Head of caudate nucleus (tissue), 42 donors: ENCODE results near the gene PITX1.

ENCODE experiments used
- DNase-seq, 42 donors: peaks; one replicate each; pipeline versions ENCODE4 v3.0.0 to v3.0.0-alpha.2; 2020 to 2021; ENCODE audit warnings: mixed read lengths in 7 of 42
- intact Hi-C: fragments of 100-400 bp; cut with DNase I; formaldehyde crosslinking; loops from one replicate; pipeline ENCODE4 v1.15.0; 2022

Gene PITX1

GRCh38 chr5:135048286-135048685 is 14.3 kb upstream of the PITX1 start:
- no peak for DNase-seq
- intact Hi-C loops = no loop called here

GRCh38 chr5:135047347-135047695 is 13.3 kb upstream of the PITX1 start:
- intact Hi-C loops = no loop called here
- no peak for DNase-seq

GRCh38 chr5:135046661-135047346 is 12.8 kb upstream of the PITX1 start:
- no peak for DNase-seq
- intact Hi-C loops = no loop called here

DNA sequence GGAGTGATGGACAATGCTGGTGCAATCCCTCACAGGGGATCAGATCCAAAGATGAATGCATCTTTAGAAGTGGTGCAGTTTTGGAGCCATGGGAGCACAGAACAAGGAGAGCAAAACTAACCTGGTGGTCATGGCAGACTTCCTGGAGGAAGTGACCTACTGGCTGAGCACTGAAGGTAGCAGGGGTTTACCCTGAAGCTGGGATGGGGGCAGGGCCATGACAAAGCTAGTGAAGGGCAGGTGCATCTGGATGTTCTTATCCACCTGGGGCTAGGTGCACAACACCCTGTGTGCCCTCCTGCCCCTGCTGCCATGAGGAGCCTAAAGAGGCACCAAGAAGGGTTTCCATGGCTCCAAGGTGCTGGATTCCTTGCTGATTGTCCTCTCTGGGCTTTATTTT is 11.5 kb upstream of the PITX1 start:
- no peak for DNase-seq
- intact Hi-C loops = no loop called here

DNA sequence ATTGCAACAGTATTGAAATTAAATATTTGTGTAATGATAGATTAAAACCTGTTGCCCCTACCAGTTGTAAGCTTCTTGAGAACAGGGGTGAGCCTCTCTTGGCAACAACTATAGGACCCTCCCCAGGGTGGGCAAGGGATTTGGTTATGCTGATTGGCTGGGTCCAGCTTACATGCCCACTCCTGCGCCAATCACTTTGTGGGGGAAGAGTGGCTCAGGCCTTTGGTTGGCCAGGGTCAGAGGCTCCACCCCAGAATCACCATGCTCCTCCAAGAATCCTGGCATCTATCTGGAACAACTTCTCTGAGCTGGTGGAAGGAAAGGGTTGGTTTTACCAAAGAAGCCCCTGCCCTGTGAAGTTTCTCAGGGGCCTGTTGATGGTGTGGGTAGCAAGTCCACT is 8.6 kb upstream of the PITX1 start:
- intact Hi-C loops = no loop called here
- DNase-seq = no peak

DNA sequence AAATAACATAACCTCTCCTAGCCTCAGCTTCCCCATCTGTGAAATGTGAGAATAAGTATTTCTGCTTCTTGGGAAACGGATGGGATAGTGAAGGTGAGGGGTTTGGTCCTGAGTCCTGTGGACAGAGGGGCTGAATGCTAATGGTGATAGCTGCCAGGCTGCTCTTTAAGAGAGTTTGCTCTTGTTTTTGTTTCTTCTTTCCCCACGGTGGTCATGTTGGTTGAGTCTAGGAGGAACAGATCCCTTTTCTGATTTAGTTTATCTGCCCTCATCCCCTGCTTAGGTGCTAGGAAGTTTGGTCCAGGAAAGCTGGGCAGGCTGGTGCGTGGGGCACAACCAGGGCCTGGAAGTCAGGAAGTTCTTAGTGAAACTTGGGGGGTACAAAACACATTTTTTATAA is 7.7 kb upstream of the PITX1 start:
- intact Hi-C loops = no loop called here

GRCh38 chr5:135041145-135041587 is 7.1 kb upstream of the PITX1 start:
- DNase-seq = no peak
- intact Hi-C loops = no loop called here

More for the DNA sequence above, 7.7 kb upstream of the PITX1 start:
- DNase-seq = no peak

DNA sequence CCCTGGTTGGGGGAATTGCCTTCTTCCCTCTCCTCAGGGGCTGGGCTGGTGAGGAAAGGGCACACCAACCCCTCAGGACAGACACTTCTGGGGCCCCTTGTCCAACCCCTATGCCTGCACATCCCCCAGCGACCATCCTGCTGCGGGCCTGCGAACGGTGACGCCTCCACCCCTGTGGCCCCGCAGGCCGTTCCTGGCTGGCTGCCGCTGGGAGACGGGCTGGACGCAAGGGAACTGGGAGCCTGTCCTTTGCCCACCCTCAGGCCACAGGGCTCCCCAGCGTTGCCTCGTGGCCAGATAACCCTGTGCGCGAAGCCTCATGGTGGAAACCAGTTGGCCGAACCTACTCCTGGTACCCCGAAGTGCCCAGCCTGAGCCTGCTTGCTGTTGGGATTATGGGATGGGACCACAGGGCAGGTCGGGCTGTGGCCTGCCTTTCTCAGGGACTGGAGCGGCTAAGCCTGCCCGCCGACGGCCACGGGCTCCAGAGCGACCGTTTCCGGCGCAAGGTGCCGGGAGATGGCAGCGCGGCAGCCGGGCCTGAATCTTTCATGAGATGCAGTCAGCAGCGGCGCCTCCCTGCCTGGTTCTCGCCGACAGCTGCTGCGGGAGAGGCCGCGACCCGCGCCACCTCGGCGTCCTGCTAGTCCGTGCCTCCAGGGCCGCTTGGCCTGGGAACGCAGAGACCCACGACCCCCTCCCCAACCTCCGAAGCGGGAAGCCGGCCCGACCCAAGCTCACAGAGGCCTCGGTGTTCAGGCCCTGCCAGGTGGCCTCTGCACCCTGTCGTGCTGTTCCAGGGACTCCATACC is 6.5 kb upstream of the PITX1 start:
- DNase-seq = peak in 3 of 42 donors; percentile 13 to 29 (median 15)
- intact Hi-C loops = no loop called here

DNA sequence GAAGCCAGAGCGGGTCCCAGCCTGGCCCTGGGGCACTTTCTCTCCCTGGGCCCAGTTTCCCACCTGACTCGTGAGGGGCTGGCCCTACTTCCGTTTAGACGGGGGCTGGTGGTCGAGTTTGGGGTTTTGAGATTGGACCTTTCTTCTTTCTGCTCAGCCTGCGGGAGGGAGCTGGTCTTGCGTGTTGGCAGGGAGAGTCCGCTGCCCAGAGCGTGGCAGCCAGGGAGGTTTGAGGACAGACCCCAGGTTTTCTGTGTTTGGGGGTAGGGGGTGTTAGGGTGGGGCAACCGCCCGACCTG is 6.0 kb upstream of the PITX1 start:
- intact Hi-C loops = no loop called here

DNA sequence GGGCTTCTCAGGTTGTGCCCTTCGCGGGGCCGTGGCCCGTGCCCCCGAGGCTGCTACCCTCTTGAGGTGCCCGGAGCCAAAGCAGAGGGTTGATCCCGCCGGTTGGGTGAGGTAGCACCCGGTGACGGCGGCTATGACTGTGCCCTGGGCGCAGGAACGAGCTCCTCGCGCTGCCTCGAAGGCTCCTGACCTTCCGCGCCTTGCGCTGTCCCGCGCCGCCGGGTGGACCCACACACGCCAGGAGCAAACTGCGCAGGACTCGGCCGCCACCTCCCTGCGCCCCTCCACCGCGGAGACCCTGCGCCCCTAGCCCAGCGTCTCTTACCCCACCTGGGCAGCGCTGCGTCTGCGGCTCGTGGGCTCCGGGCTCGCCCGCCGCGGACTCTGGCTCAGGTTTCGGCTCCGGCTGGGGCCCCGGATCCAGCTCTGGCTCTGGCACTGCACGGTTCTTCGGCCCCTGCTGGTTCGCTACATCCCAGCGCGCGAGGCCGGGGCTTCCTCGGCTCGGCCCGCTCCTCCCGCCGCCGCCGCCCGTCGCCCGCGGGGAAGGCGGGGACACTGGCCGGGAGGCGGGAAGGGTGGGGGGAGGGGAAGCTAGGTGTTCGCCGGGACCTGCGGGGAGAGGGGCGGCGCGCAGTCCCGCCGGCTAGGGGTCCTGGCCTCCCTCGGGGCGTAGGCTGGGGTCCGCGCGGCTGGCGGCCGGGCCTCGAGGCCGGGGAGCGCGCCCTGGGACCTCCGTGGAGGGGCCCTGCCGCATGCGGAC is 5.4 kb upstream of the PITX1 start:
- intact Hi-C loops = no loop called here
- no peak for DNase-seq

More for the DNA sequence above, 6.0 kb upstream of the PITX1 start:
- no peak for DNase-seq

- intact Hi-C loops = no loop called here
- no peak for DNase-seq
Measured at GRCh38 chr5:135038813-135039270, 4.8 kb upstream of the PITX1 start.

GRCh38 chr5:135038205-135038812 is 4.3 kb upstream of the PITX1 start:
- no peak for DNase-seq
- intact Hi-C loops = no loop called here

DNA sequence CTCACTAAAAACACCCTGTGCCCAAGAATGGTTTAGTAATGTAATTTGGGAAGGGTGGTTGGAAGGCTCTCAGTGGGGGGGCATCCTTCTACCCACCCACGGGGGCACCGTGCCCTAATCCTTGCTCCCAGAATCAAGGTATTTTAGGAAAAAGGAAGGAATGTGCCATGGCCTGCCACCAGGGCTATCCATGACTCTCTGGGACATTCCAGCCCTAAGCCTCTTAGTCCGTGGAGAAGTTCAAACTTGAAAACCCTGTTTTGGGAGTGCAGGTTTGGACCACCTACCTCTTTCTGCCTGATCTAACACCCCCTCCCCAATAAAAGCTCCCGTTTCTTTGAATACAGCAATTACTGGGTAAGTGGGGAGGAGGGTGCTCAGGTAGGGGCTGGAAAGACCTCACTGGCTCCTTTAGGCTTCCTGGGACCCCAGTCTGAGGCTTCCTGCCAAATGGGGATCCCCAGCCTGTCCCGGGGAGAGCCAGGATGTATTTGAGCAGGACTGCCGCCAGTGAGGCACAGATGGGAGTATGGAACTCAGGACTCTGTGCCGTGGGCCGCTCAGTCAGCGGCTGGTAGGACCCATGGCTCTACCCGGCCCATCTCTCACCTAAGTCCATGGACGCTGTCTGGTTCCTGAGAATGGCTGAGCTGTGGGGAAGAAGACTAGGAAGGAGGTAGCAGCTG is 3.6 kb upstream of the PITX1 start:
- intact Hi-C loops = no loop called here
- DNase-seq = no peak

DNA sequence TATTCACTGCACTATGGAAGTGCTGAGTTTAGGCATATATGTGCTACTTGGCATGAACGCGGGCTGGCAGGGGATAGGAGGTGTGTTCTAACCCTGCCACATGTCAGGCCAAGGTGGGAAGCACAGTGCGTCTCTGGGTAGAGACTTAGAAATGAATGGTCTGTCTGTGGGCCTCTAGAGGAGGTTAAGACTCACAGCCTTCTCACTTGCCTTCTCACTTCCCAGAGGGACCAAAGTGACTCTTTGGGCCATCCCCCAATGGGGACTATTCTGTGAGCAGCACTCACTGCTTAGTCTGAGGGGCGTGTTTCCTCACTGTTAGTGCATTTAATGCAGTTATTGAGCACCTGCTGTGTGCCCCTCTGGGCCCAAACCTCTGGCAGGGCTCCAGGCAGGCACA is 2.4 kb upstream of the PITX1 start:
- intact Hi-C loops = no loop called here

DNA sequence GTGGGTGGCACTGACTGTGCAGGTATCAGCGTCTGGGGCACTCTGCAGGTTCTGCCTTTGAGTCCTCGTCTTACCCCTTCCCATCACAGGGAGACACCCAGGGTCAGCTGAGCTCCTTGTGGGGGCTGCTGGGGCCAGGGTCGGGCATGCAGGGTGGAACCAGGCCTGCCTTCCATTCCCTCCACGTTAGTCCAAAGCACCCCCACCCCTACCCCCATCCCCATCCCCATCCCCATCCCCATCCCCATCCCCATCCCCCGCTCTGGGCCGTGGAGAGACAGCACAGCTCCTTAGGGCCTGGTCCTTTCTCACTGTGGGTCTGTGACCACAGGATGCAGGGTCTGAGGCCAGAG is 1.6 kb upstream of the PITX1 start:
- intact Hi-C loops = no loop called here
- no peak for DNase-seq

More for the DNA sequence above, 2.4 kb upstream of the PITX1 start:
- DNase-seq = no peak

- intact Hi-C loops = no loop called here
- no peak for DNase-seq
Measured at GRCh38 chr5:135034963-135035677, 1.1 kb upstream of the PITX1 start.

DNA sequence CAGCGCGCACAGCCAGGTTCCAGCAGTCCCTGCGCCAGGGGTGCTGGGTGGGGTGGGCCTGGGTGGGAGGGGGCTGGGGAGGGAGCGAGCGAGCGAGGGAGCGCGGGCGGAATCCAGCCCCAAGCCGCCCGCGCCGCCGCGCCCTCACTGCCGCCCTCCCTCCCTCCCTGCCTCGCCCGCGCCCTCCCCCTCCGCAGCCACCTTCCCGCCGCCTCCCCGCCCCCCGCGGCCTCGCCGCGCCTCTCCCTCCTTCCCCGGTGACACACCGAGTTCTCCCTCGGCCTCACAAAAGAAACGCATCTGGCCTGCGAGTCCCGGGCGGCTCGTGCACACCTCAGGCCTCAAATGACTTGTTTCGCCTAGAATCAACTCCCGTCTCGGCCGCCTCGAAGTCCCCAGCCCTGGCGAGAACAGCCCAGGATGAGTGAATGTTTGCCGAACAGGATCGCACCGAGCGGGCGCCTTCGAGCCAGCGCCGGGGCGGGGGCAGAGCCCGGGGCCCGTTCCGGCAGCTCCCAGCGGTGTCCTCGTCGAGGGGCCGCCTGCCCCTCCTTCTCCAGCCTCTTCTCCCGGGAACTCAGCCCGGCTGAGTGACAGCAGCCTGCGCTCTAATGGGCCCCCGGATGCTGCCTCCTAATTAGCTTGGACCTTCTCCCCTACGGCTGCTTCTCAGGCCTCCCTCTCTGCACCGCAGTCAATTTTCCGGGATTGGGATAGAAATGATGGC is 371 bp upstream of the PITX1 start:
- intact Hi-C loops = no loop called here
- DNase-seq = peak in 1 of 42 donors; percentile 30
